ENCODE data around the gene APH1B.

APH1B gene

DNA sequence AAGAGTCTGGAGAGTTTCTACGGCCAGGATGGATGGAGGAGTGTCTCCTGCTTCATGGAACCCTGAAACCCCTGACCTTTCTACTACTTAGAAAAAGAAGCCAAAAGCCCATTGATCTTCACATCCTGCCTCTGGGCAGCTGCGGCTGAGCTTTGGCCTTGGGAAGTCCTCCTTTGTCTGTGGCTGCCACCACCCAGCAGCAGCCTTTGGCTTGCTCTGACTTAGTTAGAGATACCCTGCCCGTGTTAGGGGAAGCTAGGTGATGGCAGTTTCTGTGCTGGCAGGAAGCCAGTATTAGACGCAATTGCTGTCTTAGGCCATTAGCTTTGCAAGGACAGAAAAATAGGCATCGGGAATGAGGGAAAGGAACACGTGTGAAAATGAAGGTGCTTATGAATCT lies 18.8 kb downstream of the APH1B start:
- H3K36me3 ChIP-seq (ENCODE audit: control insufficient read depth, insufficient read depth, low read length) = no peaks in the 10 kb centered on the region
- H3K27ac ChIP-seq (ENCODE audit: low read depth, low read length) = no peak overlapping the region

DNA sequence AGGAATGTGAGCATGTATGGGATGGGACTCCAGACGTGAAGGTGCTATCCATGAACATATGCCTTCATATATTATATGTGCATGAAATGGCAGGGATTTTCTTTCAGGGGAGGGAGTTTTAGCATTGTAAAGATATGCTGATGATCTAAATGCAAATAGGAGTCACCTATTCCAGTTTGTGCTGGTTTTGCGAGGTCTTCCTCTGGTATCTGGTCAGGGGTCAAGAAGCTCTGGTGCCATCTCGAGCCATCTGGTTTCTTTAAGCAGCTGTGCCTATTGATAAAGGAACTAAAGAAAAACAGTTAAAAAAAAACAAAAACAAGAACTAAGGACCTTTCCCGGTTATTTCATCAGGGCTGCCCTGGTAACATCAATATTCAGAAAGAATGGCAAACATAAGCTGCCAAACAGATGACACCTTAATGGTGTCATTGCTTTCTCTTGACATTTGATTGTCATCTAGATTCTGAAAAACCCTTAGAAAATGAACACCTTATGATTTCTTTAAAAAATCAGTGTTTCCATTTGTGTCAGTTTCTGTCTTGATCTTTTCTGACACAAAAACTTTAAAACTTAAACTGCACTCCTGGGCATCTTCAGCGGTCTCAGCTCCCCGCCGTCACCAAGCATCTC lies 22.7 kb downstream of the APH1B start:
- peaks cover 5% of the 10 kb centered on the region for H3K4me1 ChIP-seq (ENCODE audit: control insufficient read depth, insufficient read depth, low read length)
- no peaks in the 10 kb centered on the region for H3K27me3 ChIP-seq (ENCODE audit: control insufficient read depth, insufficient read depth, low read length)
- H3K27ac ChIP-seq (ENCODE audit: low read depth, low read length) = no peak overlapping the region
- no peak overlapping the region for H3K4me3 ChIP-seq (ENCODE audit: low read depth, low read length)
- 0 out of 2 replicates have a peak, but pooled peaks cover 3% of the 10 kb centered on the region for H3K36me3 ChIP-seq (ENCODE audit: control insufficient read depth, insufficient read depth, low read length)
- no peaks in the 10 kb centered on the region for H3K9me3 ChIP-seq (ENCODE audit: control insufficient read depth, insufficient read depth, low read depth, low read length)
- H3K9ac ChIP-seq (ENCODE audit: low read length) = no peak overlapping the region

More for the DNA sequence above, 18.8 kb downstream of the APH1B start:
- Histone ChIP-seq H3K27me3 (ENCODE audit: control insufficient read depth, insufficient read depth, low read length) (no peaks in the 10 kb centered on the region), H3K4me1 (ENCODE audit: control insufficient read depth, insufficient read depth, low read length) (peaks cover 5% of the 10 kb centered on the region), H3K4me3 (ENCODE audit: low read depth, low read length) (no peak overlapping the region), H3K9me3 (ENCODE audit: control insufficient read depth, insufficient read depth, low read depth, low read length) (no peaks in the 10 kb centered on the region), H3K9ac (ENCODE audit: low read length) (no peak overlapping the region)

DNA sequence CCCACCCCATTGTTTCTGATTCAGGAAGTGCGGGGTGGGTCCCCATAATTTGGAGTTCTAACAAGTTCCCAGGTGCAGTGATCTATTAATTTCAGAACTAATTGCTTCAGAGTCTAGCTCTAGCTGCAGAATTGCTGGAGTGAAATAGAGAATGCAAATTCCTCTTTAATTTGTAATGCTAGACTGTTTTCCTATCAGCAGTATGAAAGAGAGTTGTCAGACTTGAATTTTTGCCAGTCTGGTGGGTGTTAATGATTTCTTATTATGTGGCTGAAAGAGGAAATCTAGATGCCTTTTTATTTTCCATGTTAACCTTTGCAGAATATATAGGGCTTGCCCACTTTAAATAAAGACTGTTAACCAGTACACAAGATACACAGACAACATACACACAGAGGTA lies 23.7 kb downstream of the APH1B start:
- H3K9ac ChIP-seq (ENCODE audit: low read length) = no peak overlapping the region
- H3K36me3 ChIP-seq (ENCODE audit: control insufficient read depth, insufficient read depth, low read length) = peaks cover 7% of the 10 kb centered on the region; the same call in 1 of the 2 replicates
- peaks cover 5% of the 10 kb centered on the region for H3K4me1 ChIP-seq (ENCODE audit: control insufficient read depth, insufficient read depth, low read length)
- H3K4me3 ChIP-seq (ENCODE audit: low read depth, low read length) = no peak overlapping the region
- no peaks in the 10 kb centered on the region for H3K9me3 ChIP-seq (ENCODE audit: control insufficient read depth, insufficient read depth, low read depth, low read length)
- no peaks in the 10 kb centered on the region for H3K27me3 ChIP-seq (ENCODE audit: control insufficient read depth, insufficient read depth, low read length)
- no peak overlapping the region for H3K27ac ChIP-seq (ENCODE audit: low read depth, low read length)

DNA sequence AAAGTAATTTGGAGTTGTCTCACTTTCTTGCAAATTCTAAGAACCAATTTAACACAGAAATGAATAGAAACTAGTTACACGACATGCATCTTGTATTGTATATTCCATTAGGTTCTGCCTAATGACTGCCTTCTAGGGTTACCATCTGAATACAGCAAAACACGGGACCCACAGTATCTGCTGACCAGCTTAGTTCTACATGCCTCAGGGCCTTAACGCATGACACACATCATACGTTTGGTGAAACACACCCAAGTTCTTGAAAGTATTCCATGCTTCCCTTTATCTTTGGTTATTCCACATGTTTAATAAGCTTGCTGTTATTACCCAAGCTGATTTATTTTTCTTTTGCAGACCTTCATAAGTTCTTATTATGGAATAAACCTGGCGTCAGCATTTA lies 27.9 kb downstream of the APH1B start:
- no peaks in the 10 kb centered on the region for H3K27me3 ChIP-seq (ENCODE audit: control insufficient read depth, insufficient read depth, low read length)
- H3K4me1 ChIP-seq (ENCODE audit: control insufficient read depth, insufficient read depth, low read length) = 0 out of 2 replicates have a peak, but pooled peaks cover 3% of the 10 kb centered on the region
- H3K9me3 ChIP-seq (ENCODE audit: control insufficient read depth, insufficient read depth, low read depth, low read length) = no peaks in the 10 kb centered on the region
- no peak overlapping the region for H3K27ac ChIP-seq (ENCODE audit: low read depth, low read length)
- H3K36me3 ChIP-seq (ENCODE audit: control insufficient read depth, insufficient read depth, low read length) = peaks cover 10% of the 10 kb centered on the region; the same call in 1 of the 2 replicates
- H3K9ac ChIP-seq (ENCODE audit: low read length) = no peak overlapping the region
- H3K4me3 ChIP-seq (ENCODE audit: low read depth, low read length) = no peak overlapping the region

- Histone ChIP-seq H3K27ac (ENCODE audit: low read depth, low read length) (no peak overlapping the region), H3K4me3 (ENCODE audit: low read depth, low read length) (no peak overlapping the region), H3K27me3 (ENCODE audit: control insufficient read depth, insufficient read depth, low read length) (no peaks in the 10 kb centered on the region), H3K9me3 (ENCODE audit: control insufficient read depth, insufficient read depth, low read depth, low read length) (no peaks in the 10 kb centered on the region), H3K9ac (ENCODE audit: low read length) (no peak overlapping the region), H3K4me1 (ENCODE audit: control insufficient read depth, insufficient read depth, low read length) (peaks cover 3% of the 10 kb centered on the region; the same call in 1 of the 2 replicates), H3K36me3 (ENCODE audit: control insufficient read depth, insufficient read depth, low read length) (peaks cover 10% of the 10 kb centered on the region; the same call in 1 of the 2 replicates)
These were observed 29.2 kb downstream of the APH1B start for GRCh38 chr15:63306492-63307073.

GRCh38 chr15:63308491-63308890 lies 31.1 kb downstream of the APH1B start:
- Histone ChIP-seq H3K27ac (ENCODE audit: low read depth, low read length) (no peak overlapping the region), H3K9me3 (ENCODE audit: control insufficient read depth, insufficient read depth, low read depth, low read length) (no peaks in the 10 kb centered on the region), H3K36me3 (ENCODE audit: control insufficient read depth, insufficient read depth, low read length) (peaks cover 6% of the 10 kb centered on the region; the same call in 1 of the 2 replicates), H3K9ac (ENCODE audit: low read length) (no peak overlapping the region), H3K4me3 (ENCODE audit: low read depth, low read length) (no peak overlapping the region), H3K27me3 (ENCODE audit: control insufficient read depth, insufficient read depth, low read length) (no peaks in the 10 kb centered on the region), H3K4me1 (ENCODE audit: control insufficient read depth, insufficient read depth, low read length) (peaks cover 18% of the 10 kb centered on the region)

DNA sequence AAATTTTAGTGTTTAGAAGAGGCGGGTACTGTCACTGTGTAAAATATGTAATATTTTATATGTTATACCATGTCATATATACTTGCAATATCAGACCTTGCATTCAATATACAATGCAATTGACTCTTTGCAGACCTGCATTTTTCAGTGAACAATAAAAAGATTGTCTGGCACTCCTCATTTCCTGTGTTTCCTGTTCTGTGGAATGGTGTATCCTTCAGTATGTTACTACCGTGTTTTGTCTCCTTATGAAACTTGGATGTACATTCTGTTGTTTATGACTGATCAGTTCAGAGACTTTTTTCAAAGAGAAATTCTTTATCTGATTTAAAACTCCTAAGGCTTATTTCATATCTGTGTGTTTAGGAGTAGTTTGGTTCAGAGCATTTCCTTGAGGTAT lies 31.5 kb downstream of the APH1B start:
- no peaks in the 10 kb centered on the region for H3K9me3 ChIP-seq (ENCODE audit: control insufficient read depth, insufficient read depth, low read depth, low read length)
- H3K36me3 ChIP-seq (ENCODE audit: control insufficient read depth, insufficient read depth, low read length) = peaks cover 6% of the 10 kb centered on the region; the same call in 1 of the 2 replicates
- no peaks in the 10 kb centered on the region for H3K27me3 ChIP-seq (ENCODE audit: control insufficient read depth, insufficient read depth, low read length)
- H3K4me3 ChIP-seq (ENCODE audit: low read depth, low read length) = no peak overlapping the region
- no peak overlapping the region for H3K9ac ChIP-seq (ENCODE audit: low read length)
- H3K27ac ChIP-seq (ENCODE audit: low read depth, low read length) = no peak overlapping the region
- peaks cover 22% of the 10 kb centered on the region for H3K4me1 ChIP-seq (ENCODE audit: control insufficient read depth, insufficient read depth, low read length)

GRCh38 chr15:63310646-63311045 lies 33.2 kb downstream of the APH1B start:
- Histone ChIP-seq H3K27me3 (ENCODE audit: control insufficient read depth, insufficient read depth, low read length) (no peaks in the 10 kb centered on the region), H3K27ac (ENCODE audit: low read depth, low read length) (no peak overlapping the region), H3K36me3 (ENCODE audit: control insufficient read depth, insufficient read depth, low read length) (peaks cover 6% of the 10 kb centered on the region; the same call in 1 of the 2 replicates), H3K9ac (ENCODE audit: low read length) (no peak overlapping the region), H3K9me3 (ENCODE audit: control insufficient read depth, insufficient read depth, low read depth, low read length) (no peaks in the 10 kb centered on the region), H3K4me1 (ENCODE audit: control insufficient read depth, insufficient read depth, low read length) (peaks cover 34% of the 10 kb centered on the region), H3K4me3 (ENCODE audit: low read depth, low read length) (no peak overlapping the region)

DNA sequence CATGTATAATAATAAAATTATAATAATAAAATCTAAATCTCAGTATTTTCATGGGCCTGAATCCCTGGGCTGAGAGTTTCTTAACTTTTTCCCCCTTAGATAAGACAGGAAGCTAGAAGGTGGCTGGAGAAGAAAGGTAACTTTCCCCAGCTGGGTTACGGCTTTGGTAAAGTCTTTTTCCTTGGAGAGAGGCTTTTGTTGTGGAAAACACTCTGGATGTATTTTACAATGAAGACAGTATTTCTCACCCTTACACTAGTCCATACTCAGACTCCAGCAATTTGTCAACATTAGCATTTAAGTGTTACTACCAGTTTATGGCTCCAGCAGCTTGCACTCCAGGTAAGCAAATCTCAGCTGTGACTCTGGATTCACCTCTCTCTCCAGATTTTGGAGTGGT lies 34.9 kb downstream of the APH1B start:
- Histone ChIP-seq H3K4me3 (ENCODE audit: low read depth, low read length) (no peak overlapping the region), H3K9me3 (ENCODE audit: control insufficient read depth, insufficient read depth, low read depth, low read length) (no peaks in the 10 kb centered on the region), H3K36me3 (ENCODE audit: control insufficient read depth, insufficient read depth, low read length) (no peaks in the 10 kb centered on the region), H3K9ac (ENCODE audit: low read length) (no peak overlapping the region), H3K27me3 (ENCODE audit: control insufficient read depth, insufficient read depth, low read length) (no peaks in the 10 kb centered on the region), H3K4me1 (ENCODE audit: control insufficient read depth, insufficient read depth, low read length) (peaks cover 43% of the 10 kb centered on the region), H3K27ac (ENCODE audit: low read depth, low read length) (no peak overlapping the region; the same call in 1 of the 2 replicates)

DNA sequence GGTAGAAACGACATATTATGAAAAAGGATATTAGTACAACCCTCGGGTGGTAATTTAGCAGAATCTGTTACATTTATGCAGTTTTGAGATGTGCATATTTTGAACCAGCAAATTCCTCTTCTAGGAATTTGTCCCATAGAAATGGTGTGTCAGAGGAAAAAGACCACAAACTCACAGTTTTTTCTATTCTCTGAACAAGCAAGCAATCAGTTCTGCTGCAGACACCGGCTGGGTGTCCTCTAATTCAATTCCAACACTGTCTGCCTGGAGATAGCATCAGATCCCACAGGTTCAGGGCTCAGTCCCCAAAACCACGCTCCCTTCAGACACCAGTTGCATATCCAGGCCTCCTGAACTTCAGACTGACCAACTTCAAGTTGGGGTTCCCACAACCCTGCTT lies 36.4 kb downstream of the APH1B start:
- no peaks in the 10 kb centered on the region for H3K9me3 ChIP-seq (ENCODE audit: control insufficient read depth, insufficient read depth, low read depth, low read length)
- H3K9ac ChIP-seq (ENCODE audit: low read length) = no peak overlapping the region
- no peaks in the 10 kb centered on the region for H3K27me3 ChIP-seq (ENCODE audit: control insufficient read depth, insufficient read depth, low read length)
- no peak overlapping the region for H3K4me3 ChIP-seq (ENCODE audit: low read depth, low read length)
- no peak overlapping the region for H3K27ac ChIP-seq (ENCODE audit: low read depth, low read length)
- peaks cover 40% of the 10 kb centered on the region for H3K4me1 ChIP-seq (ENCODE audit: control insufficient read depth, insufficient read depth, low read length)
- H3K36me3 ChIP-seq (ENCODE audit: control insufficient read depth, insufficient read depth, low read length) = no peaks in the 10 kb centered on the region

- Histone ChIP-seq H3K4me3 (ENCODE audit: low read depth, low read length) (no peak overlapping the region), H3K27ac (ENCODE audit: low read depth, low read length) (no peak overlapping the region), H3K36me3 (ENCODE audit: control insufficient read depth, insufficient read depth, low read length) (no peaks in the 10 kb centered on the region), H3K4me1 (ENCODE audit: control insufficient read depth, insufficient read depth, low read length) (peaks cover 40% of the 10 kb centered on the region), H3K9ac (ENCODE audit: low read length) (no peak overlapping the region), H3K27me3 (ENCODE audit: control insufficient read depth, insufficient read depth, low read length) (no peaks in the 10 kb centered on the region), H3K9me3 (ENCODE audit: control insufficient read depth, insufficient read depth, low read depth, low read length) (no peaks in the 10 kb centered on the region)
These were observed 37.0 kb downstream of the APH1B start for GRCh38 chr15:63314409-63314808.
